Activated CD8-positive, alpha-beta memory T cell treated with anti-CD3 and anti-CD28 coated beads, Interleukin-2, amount 50 U/mL, for 1 hour (primary cell): ENCODE data around the gene GSDMA.

Experiments
- DNase-seq: peaks from one replicate; pipeline ENCODE4 v3.0.0-alpha.2; 2020; ENCODE audit errors: extremely low read depth

GSDMA gene

DNA sequence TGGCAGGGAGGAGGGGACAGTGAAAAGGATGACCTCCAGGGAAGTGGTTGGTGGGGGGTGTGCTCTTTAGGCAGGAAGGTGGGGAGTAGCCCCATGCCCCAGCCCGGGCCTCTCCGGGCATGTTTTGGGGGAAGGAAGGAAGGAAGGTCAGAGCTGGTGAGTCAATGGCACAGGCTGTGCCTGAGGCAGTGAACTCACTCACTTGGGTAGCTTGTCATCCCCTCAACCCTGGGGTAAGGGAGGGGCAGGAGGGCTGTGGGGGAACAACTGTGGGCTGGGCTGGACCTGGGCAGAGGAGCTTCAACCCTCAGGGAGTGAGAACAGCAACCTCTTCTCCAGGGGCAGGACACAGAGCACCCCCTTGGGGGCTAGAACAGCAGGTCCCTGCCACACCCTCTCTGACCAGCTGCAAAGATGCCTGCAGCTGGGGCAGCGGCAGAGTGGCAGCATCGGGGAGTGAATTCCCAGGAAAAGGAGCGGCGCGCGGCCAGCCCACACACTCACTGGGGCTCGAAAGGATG, 58.7 kb downstream of the GSDMA start:
- DNase-seq, result no peak

- no peak for DNase-seq
These were observed 59.7 kb downstream of the GSDMA start for GRCh38 chr17:40022497-40022896.

DNA sequence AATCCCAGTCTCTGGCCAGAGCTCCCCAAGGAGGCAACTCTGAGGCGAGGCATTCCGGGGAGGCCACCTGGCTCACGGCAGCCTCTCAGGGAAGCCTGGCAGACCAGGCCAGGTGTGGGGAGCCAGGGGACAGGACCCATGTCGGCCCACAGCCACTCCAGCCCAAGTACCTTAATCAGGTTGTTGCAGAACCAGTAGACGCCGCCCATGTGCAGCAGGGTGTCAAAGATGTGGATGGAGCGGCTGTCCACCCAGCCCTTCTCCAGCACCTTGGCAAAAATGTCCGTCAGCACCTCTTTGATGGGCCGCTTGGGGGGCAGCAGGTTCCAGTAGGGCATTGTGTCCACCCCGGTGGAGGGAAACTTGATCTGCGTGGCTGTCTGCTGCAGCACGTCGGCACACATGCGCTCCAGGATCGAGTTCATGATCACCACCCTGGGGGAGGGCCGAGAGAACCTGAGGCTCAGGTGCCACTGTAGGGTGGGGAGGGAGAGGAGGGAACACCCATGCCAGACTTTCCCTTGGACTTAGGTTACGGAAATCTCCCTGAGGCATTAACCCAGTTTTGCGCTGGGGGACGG, 60.2 kb downstream of the GSDMA start:
- DNase-seq, result no peak

DNA sequence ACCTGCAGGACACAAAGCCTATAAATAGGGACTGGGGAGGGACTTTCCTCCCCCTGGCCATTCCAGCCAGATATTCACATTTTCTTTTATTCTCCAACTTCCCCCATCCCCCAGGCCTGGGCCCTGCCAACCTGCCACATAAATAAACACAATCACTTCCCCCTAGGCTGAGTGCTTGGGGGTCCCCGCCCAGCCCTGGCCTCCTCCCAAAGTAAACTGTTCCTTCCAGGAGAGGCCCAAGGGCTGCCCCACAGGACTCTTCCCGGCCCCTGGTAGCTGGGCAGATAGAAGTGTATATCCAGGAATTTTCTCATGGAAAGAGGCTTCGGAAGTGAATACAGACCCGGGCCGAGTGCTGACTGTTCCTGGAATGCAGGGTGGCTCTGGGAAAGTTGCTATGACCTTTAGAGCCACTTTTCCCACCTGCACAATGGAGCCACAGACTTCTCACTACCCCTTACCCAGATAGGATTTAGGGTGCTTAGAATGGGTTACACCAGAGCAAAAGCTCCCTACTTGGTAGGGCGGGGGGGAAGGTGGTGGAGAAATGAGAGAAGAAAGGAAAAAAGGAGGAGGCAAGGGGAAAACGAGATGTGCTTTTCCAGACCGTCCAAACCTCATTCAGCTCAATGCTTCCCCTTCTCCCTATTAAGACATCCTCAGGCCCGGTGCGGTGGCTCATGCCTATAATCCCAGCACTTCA, 60.9 kb downstream of the GSDMA start:
- DNase-seq, result no peak

DNA sequence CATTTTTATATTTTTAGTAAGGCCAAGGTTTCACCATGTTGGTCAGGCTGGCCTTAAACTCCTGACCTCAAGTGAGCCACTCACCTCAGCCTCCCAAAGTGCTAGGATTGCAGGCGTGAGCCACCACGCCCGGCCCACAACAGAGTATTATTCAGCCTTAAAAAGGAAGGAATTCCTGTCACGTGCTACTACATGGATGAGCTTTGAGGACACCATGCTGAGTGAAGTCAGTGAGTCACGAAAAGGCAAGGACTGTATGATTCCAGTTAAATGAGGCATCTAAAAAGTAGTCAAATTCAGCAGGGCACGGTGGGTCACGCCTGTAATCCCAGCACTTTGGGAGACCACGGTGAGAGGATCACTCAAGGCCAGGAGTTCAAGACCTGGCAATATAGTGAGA, 62.1 kb downstream of the GSDMA start:
- DNase-seq, result no peak

- DNase-seq, result no peak
These were observed 62.8 kb downstream of the GSDMA start for GRCh38 chr17:40025559-40025958.

DNA sequence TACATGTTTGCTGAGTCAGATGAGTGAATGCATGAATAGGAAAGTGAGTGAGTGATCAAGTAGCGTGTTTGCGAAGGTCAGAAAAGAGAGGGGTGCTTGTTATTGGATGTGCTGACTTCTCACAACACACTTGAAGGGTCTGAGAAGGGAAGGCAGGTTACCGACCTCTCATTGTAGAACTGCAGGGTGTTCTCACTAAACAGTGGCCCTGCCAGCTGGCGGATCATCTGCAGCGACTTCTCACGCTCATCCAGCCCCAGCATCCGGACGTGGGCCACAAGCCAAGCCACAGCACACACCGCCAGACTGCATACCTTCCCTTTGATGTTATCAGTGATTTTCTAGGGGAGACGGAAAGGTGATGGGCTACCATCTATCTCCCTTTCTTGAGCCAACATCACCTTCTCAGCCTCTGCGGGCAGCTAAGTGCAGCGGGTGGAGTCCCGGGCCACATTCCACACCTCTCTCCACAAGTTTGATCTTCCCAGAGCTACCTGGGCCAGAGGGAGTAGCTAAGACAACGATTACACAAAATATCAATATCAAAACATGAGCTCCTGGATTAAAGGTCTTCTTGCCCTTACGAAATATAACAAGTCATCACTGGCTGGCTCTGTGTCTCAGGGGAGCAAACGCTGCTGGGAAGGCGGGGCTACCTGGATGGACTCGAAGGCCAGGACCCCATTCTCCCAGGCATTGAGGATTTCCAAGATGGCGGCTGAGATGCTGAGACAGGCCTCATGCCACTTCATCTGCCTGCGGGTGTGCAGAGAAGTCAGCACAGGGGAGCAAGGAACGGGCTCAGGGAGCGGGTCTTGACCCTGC, 63.4 kb downstream of the GSDMA start:
- no peak for DNase-seq

GRCh38 chr17:40026816-40027613, 64.2 kb downstream of the GSDMA start:
- peak; percentile 51 for DNase-seq
